ENCODE measurements around the gene NUP160.

GRCh38 chr11:47819743-47820142 lies 28.4 kb downstream of the NUP160 start:
- TF ChIP-seq, protein P1, sequence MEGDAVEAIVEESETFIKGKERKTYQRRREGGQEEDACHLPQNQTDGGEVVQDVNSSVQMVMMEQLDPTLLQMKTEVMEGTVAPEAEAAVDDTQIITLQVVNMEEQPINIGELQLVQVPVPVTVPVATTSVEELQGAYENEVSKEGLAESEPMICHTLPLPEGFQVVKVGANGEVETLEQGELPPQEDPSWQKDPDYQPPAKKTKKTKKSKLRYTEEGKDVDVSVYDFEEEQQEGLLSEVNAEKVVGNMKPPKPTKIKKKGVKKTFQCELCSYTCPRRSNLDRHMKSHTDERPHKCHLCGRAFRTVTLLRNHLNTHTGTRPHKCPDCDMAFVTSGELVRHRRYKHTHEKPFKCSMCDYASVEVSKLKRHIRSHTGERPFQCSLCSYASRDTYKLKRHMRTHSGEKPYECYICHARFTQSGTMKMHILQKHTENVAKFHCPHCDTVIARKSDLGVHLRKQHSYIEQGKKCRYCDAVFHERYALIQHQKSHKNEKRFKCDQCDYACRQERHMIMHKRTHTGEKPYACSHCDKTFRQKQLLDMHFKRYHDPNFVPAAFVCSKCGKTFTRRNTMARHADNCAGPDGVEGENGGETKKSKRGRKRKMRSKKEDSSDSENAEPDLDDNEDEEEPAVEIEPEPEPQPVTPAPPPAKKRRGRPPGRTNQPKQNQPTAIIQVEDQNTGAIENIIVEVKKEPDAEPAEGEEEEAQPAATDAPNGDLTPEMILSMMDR (IDR thresholded peaks at IDR 0.05; ENCODE audit: low read depth, low read length): no peak
- no peak for TF ChIP-seq EZH2phosphoT487 (IDR thresholded peaks at IDR 0.05; ENCODE audit: low read depth)
